Activated CD4-positive, alpha-beta T cell treated with anti-CD3 and anti-CD28 coated beads, Interleukin-2, amount 50 U/mL, for 1 hour (primary cell): Measurements from ENCODE around the gene PRODH.
"Not testable (repeated sequence)": the region's sequence is repeated elsewhere in the genome, so short reads cannot be mapped to it uniquely, and the experiment has no call there.

Experiments used
- DNase-seq: peaks from one replicate; pipeline ENCODE4 v3.0.0-alpha.2; 2020

Gene PRODH

DNA sequence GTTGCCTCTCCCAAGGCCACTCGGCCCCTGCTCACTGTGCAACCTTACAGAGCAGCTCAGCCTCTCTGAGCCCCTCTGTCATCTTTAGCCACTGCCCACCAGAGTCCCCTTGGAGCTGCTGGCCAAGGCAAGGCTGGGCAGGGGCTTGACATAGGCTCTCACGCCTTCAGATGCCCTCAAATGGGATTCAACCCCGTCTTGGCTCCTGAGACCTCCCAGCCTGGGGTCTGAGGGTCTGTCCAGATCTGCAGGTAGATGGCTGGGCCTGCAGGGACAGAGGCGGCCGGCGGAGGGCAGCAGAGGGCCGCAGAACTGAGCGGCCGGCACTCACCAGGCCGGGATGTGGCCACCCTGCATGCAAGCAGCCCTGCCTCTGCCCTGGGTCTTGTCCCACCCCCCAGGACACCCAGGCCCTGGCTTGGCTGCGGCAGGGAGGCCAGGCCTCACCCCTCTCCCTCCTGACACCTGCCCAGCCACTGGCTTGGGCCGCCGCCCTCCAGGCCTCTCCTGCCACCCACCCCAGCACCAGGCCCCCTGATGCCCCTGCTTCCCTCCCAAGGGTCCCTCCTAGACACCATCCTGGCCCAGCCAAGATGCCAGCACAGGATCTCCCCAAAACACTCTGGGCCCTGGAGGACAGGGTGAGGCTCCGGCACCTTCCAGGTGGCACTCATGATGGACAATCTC, 18.4 kb upstream of the PRODH start:
- peak; percentile 46 for DNase-seq

DNA sequence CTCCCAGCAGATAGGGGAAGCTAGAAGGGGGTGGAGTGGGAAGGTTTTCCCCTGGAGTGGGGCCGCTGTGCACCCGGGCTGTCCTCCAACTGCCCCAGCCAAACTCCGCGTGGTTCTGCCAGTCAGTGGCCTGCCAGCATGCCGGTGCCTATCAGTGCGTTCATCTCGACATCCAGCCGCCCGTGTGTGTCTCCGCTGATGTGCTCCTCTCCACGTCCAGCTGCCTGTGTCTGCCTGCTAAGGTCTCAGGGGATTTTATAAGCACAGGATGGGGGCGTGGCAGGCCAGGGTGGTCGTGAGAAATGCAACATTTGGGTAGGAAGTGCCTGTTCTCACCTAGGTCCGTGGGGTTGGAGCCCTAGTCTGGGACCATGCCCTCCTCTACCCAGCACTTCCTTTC, 17.0 kb upstream of the PRODH start:
- DNase-seq = not testable (repeated sequence)

DNA sequence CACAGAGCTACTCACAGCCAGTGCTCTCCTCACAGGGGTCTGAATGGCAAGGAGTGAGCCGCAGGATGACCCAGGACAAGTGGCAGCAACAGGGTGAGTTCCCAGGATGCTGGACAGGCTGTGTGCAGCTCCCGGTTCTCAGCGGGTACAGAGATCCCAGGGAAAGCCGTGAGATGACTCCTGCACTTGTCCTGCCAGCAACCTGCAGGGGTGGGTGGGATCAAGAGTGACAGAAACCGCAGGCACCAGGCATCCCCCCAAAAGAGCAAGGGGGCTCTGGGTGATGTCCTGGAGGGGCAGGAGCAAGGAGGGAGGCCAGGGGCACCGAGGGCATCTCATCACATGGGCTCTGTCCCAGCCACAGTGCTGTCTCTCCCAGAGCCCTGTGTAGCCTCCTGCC, 15.9 kb upstream of the PRODH start:
- no peak for DNase-seq

DNA sequence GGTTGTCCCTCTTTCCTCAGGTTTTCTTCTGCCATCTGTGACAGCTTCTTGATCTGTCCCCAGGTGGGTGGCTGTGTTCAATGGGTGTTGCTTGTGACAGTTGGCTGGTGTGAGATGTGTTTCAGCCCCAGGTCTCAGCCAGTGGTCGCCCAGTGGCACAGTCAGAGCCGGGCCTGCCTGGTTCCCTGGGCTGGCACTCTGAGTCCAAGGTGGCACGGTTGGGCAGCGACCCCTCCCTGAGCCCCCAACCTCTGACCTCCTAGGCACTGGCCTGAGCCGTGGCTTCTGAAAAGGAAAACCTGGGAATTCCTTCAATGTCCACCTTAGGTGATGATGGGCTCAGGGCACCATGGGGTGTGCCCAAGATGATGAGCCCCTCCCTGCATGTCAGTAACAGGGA, 14.0 kb upstream of the PRODH start:
- DNase-seq = no peak

DNA sequence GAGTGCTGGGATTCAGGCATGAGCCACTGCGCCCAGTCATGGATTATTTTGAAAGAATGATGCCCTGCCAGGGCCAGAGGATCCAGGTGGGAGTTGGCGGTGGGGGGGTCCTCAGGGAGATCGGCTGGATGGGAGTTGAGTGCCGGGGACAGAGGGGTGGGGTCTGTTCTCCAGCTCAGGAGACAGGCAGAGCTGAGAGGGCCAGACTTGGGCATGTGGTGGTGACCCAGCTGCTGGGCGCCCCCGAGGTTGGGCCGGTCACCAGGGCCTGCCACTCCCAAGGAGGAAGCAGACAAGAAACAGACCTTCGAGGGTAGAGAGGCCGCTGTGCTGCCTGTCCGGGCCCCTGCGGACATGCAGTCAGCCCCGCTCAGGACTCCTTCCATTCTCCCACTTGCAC, 11.8 kb upstream of the PRODH start:
- no peak for DNase-seq

DNA sequence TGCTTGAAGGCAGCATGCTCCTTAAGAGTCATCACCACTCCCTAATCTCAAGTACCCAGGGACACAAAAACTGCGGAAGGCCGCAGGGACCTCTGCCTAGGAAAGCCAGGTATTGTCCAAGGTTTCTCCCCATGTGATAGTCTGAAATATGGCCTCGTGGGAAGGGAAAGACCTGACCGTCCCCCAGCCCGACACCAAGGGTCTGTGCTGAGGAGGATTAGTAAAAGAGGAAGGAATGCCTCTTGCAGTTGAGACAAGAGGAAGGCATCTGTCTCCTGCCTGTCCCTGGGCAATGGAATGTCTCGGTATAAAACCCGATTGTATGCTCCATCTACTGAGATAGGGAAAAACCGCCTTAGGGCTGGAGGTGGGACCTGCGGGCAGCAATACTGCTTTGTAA, 11.0 kb upstream of the PRODH start:
- DNase-seq = not testable (repeated sequence)

DNA sequence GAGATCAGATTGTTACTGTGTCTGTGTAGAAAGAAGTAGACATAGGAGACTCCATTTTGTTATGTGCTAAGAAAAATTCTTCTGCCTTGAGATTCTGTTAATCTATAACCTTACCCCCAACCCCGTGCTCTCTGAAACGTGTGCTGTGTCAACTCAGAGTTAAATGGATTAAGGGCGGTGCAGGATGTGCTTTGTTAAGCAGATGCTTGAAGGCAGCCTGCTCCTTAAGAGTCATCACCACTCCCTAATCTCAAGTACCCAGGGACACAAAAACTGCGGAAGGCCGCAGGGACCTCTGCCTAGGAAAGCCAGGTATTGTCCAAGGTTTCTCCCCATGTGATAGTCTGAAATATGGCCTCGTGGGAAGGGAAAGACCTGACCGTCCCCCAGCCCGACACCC, 2.6 kb upstream of the PRODH start:
- not testable (repeated sequence) for DNase-seq

DNA sequence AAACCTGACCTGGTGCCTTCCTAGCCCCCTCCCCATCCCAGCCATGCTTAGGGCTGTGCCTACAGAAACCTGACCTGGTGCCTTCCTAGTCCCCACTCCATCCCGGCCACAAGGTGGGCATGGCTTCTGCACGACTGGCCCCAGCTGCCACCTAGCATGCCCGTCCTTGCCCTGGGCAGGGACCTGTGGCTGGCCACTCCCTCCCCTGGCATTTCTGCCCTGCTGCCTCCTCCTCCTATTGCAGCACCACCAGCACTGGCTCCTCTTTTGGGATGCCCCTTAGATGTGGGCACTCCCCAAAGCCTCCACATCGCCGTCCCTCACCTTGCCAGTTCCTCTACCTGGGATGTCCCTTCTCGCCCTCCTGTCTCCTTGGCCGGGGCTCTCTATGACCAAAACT, 1.4 kb downstream of the PRODH start:
- DNase-seq = not testable (repeated sequence)

DNA sequence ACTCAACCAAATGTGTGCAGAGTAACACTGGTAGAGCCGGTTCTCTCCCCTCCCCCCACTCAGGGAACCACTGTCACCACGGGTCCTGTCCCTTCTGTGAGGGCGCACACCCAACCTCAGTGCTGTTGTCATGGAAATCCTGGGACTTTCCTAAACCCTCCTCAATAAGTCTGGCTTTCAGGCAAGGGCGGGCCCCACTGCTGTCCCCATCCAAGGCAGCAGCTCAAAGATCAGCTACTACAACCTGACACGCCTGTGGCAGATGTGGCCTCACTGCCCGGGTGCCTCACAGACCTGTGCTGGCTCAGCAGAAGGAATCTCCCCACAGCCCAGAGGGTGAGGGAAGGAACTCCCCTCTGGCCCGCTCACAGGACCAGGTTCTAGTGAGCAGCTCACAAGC, 2.2 kb downstream of the PRODH start:
- no peak for DNase-seq

DNA sequence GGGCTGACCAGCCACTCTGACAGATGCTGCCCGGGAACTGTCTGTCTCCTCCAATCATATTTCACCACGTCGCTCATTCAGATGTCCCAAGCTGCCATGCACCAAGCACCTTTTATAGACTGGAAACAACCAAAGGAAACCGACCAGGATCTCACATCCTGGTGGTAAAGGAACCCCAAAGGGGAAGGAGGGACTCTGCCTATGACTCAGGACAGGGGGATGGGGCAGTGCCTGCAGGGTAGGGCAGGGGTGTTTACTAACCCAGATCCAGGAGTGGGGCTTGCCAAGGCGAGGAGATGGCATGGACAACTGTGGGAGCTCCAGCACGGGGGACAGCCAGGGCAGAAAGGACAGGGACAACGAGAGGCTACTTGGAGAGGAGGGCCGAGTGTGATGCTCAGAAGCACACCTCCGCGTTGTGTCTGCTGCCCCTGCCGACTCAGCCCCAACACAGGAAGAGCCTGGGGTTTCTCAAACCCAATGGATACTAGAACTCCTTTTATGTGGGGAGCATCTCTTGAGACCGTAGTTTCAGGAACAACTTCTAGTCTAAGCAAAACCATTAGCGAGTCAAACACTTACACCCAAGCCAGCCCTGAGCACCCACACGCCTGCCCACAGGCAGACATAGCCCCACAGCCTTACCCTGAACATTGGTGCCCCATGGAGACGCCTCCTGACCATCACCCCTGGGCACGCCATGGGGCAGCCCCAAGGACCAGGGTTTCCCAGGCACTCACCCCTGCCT, 4.0 kb downstream of the PRODH start:
- no peak for DNase-seq

DNA sequence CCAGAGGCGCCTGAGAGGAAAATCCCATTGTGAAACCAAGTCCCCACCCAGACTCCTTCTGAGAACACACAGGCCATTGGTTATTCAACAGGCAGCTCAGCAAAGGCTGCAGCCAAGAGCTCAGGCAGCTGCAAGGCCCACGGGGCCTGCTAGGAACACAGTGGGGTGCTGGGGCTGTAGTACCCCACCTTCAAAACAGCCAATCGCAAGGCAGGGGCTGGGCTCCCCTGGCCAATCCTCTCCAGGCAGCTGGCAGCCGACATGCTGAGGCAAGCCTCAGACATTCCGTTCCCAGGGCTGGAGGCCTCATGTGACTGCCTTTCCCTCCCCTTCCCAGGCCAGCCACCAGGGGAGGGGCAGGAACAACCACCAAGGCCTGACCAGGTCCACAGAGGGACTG, 6.6 kb downstream of the PRODH start:
- no peak for DNase-seq

DNA sequence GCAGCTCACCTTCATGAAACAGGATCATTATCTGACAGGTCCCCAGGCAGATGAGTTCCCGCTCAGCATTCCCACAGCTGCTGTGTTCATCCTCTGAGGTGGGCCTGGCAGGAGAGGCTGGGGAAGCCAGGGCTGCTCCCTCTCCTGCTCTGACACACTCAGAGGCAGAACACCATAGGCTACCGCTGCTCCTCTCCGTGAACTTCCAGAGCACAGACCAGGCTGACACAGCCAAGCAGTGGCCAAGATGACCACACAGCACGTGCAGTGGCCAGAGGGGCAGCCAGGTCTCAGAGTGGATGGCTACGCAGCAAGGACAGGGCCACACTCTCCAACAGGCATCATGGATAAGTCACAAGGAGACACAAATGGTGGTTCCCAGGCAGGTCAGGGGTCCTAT, 8.5 kb downstream of the PRODH start:
- DNase-seq = no peak

DNA sequence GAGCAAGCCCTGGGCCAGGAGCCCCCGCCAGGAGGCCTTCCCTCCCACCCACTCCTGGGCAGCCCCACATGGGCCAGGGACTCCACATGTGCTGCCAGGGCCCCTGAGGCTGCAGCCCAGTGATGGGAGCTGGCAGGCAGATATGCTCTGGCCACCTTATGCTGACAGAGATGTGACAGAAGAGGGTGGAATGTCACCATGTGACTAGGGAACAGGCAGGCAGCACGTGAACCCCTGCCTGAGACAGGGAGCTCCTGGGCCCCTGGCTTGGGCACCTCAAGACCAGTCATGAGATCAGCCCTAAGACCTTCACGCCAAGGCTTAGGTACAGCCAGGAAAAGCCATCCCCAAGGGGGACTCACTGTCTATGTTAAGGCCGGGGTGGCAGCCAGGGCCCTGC, 9.1 kb downstream of the PRODH start:
- no peak for DNase-seq

DNA sequence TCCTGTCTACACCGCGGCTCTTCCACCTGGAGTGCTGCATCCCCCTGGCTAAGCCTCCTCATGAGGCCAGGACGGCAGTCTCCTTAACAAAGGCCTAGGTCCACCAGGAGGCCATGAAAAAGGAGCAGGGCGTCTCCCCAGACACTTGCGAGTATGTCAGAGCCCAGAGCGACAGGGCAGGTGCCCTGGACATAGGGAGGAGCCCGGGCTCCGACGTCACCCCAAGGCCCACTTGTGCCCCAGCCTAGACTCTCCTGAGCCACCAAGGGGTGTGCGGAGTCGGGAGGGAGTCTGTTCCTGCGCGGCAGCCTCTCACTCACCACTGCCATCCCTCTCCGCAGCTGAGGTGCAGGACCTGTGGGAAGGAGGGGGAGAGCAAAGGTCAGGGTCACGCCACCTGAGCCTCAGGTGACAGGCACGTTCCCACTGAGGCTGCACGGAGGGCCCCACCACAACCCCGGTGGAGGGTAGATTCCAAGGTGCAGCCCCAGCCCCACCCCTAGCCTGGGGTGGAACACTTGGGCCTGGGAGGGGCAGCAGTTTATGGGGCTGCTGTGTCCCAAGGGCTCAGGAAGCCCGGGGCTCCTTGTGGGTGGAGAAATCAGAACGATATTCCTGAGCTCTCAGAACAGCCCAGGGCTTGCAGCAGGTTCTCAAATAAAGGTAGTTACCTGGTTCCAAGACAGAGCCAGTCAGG, 10.6 kb downstream of the PRODH start:
- no peak for DNase-seq

DNA sequence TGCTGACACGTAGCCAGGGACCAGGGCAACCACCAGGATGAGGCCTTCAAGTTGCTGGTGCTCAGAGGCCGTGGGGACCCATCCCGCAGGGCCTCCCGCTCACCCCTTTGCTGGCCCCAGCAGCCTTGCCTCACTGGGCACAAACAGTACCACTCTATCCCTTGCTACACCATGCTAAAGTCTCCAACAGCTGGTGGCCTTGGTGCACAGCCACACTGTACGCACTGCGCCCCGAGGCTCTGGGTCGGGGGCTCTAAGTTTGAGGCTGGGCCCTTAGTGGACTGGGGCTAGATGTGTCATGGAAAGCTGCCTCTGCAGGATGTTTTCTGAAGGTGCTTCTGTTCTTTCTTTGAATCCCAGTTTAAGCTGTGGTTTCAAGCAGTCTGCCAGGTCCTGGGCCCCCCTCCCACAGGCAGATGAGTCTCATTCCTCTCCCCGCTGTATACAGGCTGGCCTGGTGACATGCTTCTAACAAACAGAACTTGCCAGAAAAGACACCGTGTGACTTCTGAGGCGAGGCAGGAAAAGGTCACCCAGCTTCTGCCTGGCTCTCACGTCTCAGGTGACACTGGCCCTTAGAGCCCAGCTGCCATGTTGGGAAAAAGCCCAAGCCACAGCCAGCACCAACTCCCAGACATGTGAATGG, 15.7 kb downstream of the PRODH start:
- DNase-seq = not testable (repeated sequence)

DNA sequence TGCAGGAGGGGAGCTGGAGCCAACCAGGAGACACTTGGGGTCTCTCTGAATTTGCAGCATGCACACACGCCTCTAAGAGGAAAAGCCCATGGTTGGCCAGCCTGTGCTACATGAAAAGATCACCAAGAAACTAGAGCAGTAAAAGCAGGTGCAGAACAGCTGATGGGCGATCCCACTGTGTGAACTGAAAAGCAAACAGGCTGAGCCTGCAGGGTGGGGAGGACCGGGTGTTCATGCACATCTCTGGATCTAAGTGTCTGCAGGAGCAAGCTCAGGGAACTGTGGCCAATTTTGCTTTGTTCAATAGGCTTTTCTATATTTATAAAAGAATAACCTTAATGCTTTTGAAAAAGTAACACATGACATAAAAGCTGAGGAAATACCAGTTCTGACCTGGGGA, 18.3 kb downstream of the PRODH start:
- DNase-seq = not testable (repeated sequence)

DNA sequence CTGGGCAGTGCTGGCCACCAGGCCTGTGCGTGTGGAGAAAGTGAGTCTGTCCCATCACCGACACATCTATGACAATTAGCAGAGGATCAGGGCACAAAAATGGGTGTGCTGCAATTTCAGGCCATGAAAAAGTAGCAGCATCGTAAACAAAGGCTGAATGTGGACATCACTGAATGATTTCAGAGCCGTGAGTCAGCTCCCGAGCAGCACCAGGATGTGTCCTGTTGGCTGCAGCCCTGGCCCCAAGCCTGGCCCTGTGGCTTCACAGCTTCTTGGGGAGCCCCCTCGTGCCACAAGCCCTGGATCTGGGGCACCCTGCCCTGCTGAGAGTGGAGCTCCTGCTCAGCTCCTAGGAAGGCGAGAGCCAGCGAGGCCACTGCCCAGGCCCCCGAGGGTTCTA, 20.5 kb downstream of the PRODH start:
- DNase-seq = not testable (repeated sequence)

DNA sequence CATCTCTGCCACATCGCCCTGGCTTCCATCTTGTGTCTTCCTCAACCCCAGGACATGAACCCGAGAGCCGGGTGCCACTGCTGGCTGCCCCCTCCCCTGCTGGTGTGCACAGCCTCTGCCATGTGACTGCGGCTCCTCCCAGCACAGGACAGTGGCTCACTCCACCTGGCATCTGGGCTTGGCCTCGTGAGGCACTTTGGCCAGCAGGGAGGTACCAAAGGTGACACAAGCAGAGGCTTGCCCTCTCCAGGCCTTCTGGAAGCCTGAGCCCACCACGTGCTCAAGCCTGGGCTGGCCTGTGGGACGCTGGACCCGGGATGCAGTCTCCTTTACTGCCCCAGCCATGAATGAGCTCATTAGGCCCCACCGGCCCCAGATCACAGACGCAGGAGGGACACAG, 21.5 kb downstream of the PRODH start:
- DNase-seq = not testable (repeated sequence)

DNA sequence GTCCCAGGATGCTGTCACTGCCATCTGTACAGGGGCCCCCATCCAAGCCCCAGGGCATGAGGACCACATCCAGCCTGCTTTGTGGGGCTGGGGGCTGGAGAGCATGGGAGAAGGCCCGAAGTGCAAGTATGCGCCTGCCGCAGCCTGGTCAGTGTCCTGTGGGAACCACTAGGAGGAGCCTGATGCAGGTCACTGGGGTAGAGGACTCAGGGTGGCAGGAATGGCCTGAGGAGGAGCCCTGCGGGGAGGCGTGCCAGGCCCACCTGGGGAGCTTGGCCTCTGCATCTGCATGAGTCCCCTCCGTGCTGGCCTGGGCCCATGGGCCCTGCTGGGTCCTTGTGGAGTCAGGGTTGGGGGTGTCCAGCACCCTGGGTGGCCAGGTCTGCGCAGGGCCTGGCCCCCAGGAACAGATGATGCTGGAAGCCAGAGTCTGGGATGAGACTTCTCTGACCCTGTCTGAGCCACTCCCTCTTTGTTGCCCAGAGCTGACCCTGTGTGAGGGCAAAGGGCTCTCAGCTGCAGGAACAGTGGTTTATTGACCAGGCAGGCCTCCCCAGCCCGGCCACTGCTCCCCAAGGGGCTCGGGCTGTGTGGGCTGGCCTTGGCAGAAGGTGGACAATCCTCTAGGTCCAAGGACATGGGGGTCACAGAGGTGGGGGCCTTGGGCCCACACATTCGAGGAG, 23.7 kb downstream of the PRODH start:
- not testable (repeated sequence) for DNase-seq

DNA sequence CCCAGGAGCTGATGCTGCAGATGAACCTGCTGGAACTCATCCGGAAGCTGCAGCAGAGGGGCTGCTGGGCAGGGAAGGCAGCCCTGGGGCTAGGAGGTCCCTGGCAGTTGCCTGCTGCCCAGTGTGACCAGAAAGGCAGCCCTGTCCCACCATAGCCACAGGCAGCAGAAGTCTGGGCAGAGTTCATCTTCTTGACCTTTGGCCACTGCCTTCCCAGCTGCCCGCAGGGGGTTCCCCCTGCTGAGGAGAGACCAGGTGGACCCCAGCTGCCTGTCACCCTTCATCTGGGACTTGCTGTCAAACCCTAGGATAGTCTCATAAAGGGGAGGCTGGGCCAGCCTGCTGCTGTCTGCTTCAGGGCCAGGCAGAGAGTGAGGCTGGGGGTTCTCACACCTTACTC, 24.6 kb downstream of the PRODH start:
- DNase-seq = not testable (repeated sequence)

DNA sequence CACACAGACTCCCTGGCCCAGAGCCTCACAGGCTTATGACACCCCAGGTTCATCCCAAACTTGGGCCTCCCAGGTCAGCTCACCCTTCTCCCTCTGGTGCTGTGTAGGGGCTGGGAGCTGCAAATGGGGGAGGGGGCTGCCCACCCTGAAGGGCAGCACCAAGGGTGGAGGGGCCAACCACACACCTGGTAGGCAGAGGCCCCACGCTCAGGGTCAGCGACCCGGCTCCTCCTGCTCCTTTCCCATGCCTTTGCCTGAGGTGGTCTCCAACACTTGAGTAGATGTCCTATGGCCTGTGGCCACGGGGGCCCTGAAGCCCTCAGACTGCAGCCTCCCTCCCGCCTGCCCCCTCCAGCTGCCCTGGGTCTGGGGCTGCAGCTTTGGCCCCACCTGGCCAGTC, 26.5 kb downstream of the PRODH start:
- DNase-seq = no peak

DNA sequence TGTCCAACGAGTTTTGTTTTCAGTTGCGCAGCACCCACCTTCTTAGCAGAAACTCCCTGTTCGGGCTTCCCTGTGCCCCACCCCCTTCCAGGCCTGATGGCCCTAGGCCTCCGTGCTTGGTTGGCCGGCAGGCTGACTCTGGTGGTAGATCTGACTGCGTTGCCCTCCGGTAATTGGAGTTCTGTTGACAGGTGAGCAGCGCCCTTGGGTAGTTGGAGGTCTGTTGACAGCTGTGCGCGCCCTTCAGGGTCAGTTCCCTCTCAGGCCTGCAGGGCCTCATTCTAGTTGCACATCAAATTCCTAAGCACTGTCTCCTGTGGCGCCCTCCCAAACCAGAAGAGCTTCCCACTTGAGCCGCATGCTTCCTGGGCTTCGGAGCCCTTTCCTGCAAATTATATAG, 29.2 kb downstream of the PRODH start:
- DNase-seq = no peak

DNA sequence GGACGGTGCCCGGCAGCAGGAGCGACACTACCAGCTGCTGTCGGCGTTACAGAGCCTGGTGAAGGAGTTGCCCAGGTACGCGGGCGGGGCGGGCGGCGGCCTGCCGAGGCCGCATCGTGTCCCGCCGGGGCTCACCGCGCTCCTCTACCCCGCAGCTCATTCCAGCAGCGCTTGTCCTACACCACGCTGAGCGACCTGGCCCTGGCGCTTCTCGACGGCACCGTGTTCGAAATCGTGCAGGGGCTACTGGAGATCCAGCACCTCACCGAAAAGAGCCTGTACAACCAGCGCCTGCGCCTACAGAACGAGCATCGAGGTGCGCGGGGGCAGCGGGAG, 29.7 kb downstream of the PRODH start:
- not testable (repeated sequence) for DNase-seq
